Measurements from ENCODE around the gene ANKRD28.

DNA sequence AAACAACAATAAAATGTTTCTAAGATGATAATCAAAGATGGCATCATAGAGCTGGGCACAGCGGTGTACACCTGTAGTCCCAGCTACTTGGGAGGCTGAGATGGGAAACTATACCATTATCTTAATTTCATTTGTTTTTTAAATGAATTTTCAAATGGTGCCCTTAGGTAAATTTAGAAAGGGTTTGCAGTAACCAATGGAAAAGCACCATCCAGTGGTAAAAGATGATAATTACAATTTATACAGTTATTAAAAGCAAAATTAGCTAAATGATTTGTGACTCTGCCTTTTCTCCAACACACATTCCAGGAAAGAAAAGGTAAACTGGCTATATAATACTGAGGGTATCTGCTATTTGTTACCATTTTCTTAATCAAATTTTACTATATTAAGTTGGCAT, 14.4 kb upstream of the ANKRD28 start:
- TF ChIP-seq WHSC1 (IDR thresholded peaks at IDR 0.05; ENCODE audit: low read length) (no peak), ESRRA (IDR thresholded peaks at IDR 0.05; ENCODE audit: borderline replicate concordance, low read depth) (no peak), POLR2AphosphoS5 (IDR thresholded peaks at IDR 0.05; ENCODE audit: control insufficient read depth, insufficient read depth, low read depth, low read length) (no peak), TARDBP (IDR thresholded peaks at IDR 0.05) (no peak), ZNF174 (CRISPR knock-in tag; IDR thresholded peaks at IDR 0.05) (no peak), CHD2 (IDR thresholded peaks at IDR 0.05; ENCODE audit: low read depth, low read length) (no peak), HDAC2 (IDR thresholded peaks at IDR 0.05) (no peak), DNMT1 (IDR thresholded peaks at IDR 0.05) (no peak), JUN (IDR thresholded peaks at IDR 0.05; ENCODE audit: borderline replicate concordance, low read depth, low read length) (no peak), JUN (CRISPR knock-in tag; IDR thresholded peaks at IDR 0.05; ENCODE audit: borderline replicate concordance) (no peak)
- TF ChIP-seq, protein P1, sequence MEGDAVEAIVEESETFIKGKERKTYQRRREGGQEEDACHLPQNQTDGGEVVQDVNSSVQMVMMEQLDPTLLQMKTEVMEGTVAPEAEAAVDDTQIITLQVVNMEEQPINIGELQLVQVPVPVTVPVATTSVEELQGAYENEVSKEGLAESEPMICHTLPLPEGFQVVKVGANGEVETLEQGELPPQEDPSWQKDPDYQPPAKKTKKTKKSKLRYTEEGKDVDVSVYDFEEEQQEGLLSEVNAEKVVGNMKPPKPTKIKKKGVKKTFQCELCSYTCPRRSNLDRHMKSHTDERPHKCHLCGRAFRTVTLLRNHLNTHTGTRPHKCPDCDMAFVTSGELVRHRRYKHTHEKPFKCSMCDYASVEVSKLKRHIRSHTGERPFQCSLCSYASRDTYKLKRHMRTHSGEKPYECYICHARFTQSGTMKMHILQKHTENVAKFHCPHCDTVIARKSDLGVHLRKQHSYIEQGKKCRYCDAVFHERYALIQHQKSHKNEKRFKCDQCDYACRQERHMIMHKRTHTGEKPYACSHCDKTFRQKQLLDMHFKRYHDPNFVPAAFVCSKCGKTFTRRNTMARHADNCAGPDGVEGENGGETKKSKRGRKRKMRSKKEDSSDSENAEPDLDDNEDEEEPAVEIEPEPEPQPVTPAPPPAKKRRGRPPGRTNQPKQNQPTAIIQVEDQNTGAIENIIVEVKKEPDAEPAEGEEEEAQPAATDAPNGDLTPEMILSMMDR (IDR thresholded peaks at IDR 0.05 in 2 of 3, conservative IDR thresholded peaks at IDR 0.05 in 1 of 3; ENCODE audit: insufficient read depth in 2 of 3, low read depth in 1 of 3, low read length in 3 of 3): peak; percentile 16 to 71 (median 26); a peak in 3 of 6 replicates
- TF ChIP-seq, protein P2, sequence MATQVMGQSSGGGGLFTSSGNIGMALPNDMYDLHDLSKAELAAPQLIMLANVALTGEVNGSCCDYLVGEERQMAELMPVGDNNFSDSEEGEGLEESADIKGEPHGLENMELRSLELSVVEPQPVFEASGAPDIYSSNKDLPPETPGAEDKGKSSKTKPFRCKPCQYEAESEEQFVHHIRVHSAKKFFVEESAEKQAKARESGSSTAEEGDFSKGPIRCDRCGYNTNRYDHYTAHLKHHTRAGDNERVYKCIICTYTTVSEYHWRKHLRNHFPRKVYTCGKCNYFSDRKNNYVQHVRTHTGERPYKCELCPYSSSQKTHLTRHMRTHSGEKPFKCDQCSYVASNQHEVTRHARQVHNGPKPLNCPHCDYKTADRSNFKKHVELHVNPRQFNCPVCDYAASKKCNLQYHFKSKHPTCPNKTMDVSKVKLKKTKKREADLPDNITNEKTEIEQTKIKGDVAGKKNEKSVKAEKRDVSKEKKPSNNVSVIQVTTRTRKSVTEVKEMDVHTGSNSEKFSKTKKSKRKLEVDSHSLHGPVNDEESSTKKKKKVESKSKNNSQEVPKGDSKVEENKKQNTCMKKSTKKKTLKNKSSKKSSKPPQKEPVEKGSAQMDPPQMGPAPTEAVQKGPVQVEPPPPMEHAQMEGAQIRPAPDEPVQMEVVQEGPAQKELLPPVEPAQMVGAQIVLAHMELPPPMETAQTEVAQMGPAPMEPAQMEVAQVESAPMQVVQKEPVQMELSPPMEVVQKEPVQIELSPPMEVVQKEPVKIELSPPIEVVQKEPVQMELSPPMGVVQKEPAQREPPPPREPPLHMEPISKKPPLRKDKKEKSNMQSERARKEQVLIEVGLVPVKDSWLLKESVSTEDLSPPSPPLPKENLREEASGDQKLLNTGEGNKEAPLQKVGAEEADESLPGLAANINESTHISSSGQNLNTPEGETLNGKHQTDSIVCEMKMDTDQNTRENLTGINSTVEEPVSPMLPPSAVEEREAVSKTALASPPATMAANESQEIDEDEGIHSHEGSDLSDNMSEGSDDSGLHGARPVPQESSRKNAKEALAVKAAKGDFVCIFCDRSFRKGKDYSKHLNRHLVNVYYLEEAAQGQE (IDR thresholded peaks at IDR 0.05; ENCODE audit: borderline replicate concordance): peak; percentile 68; the same call in 1 of the 2 replicates
- TF ChIP-seq, protein P2 (CRISPR knock-in tag; IDR thresholded peaks at IDR 0.05; ENCODE audit: low read depth): no peak
- TF ChIP-seq, protein P3, sequence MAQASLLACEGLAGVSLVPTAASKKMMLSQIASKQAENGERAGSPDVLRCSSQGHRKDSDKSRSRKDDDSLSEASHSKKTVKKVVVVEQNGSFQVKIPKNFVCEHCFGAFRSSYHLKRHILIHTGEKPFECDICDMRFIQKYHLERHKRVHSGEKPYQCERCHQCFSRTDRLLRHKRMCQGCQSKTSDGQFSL (CRISPR knock-in tag; IDR thresholded peaks at IDR 0.05): no peak
- TF ChIP-seq, protein P3 (tag; IDR thresholded peaks at IDR 0.05): no peak
- TF ChIP-seq, protein P4, sequence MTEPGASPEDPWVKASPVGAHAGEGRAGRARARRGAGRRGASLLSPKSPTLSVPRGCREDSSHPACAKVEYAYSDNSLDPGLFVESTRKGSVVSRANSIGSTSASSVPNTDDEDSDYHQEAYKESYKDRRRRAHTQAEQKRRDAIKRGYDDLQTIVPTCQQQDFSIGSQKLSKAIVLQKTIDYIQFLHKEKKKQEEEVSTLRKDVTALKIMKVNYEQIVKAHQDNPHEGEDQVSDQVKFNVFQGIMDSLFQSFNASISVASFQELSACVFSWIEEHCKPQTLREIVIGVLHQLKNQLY (CRISPR knock-in tag; conservative IDR thresholded peaks at IDR 0.05): no peak

Data from K562 (cell line).